HepG2 (cell line): Measurements from ENCODE around the gene RBM47. TPM values are rescaled to one million over a fixed set of nuclear protein-coding genes. Genes with fewer than 3 reads are reported as not detected.

Experiments used
- CEBPG ChIP-seq: IDR thresholded peaks from 2 replicates; pipeline ENCODE4 v1.6.1; 2016
- CENPT ChIP-seq: sonication (generic); formaldehyde crosslinking; IDR thresholded peaks from 2 replicates; pipeline ENCODE4 v1.8.0; 2022; ENCODE audit warnings: low read depth, mild to moderate bottlenecking, moderate library complexity, missing genetic modification reagents
- FOXP4 ChIP-seq: sonication (generic); formaldehyde crosslinking; IDR thresholded peaks from 2 replicates; pipeline ENCODE4 v1.4.0; 2020; ENCODE audit warnings: missing genetic modification reagents
- HOMEZ ChIP-seq: IDR thresholded peaks from 2 replicates; pipeline ENCODE4 v1.6.1; 2016; ENCODE audit warnings: low read depth
- JARID2 ChIP-seq: sonication (generic); formaldehyde crosslinking; IDR thresholded peaks from 2 replicates; pipeline ENCODE4 v1.8.1; 2023; ENCODE audit warnings: missing genetic modification reagents, inconsistent platforms; ENCODE audit not compliant: insufficient replicate concordance
- KLF11 ChIP-seq: IDR thresholded peaks from 2 replicates; pipeline ENCODE4 v1.6.1; 2016; ENCODE audit warnings: missing compliant biosample characterization
- MAFF ChIP-seq: IDR thresholded peaks from 2 replicates; pipeline ENCODE4 v1.6.1; 2011; ENCODE audit warnings: low read depth, low read length, improper control_type of control experiment
- MTA3 ChIP-seq: sonication (generic); formaldehyde crosslinking; IDR thresholded peaks from 2 replicates; pipeline ENCODE4 v1.4.0; 2020; ENCODE audit warnings: missing genetic modification reagents
- RAD21 ChIP-seq: fragments of 450-650 bp; formaldehyde crosslinking; IDR thresholded peaks from 2 replicates; pipeline ENCODE4 v1.5.0; 2020; ENCODE audit warnings: mild to moderate bottlenecking
- ZBED4 ChIP-seq: sonication (generic); formaldehyde crosslinking; IDR thresholded peaks from 2 replicates; pipeline ENCODE4 v1.4.0; 2020; ENCODE audit warnings: missing genetic modification reagents, borderline replicate concordance
- ZBTB26 ChIP-seq: IDR thresholded peaks from 2 replicates; pipeline ENCODE4 v1.6.1; 2016; ENCODE audit warnings: missing compliant biosample characterization, missing genetic modification reagents, borderline replicate concordance
- ZHX1 ChIP-seq: sonication (generic); formaldehyde crosslinking; IDR thresholded peaks from 2 replicates; pipeline ENCODE4 v1.8.1; 2022; ENCODE audit warnings: low read depth, mild to moderate bottlenecking, missing genetic modification reagents
- ZNF234 ChIP-seq: sonication (generic); formaldehyde crosslinking; conservative IDR thresholded peaks from 2 replicates; pipeline ENCODE4 v1.5.1; 2020; ENCODE audit warnings: mild to moderate bottlenecking, missing genetic modification reagents
- ZNF770 ChIP-seq: sonication (generic); formaldehyde crosslinking; IDR thresholded peaks from 2 replicates; pipeline ENCODE4 v1.5.0; 2020; ENCODE audit warnings: mild to moderate bottlenecking, missing genetic modification reagents
- polyA plus RNA-seq, 8 experiments: library from polyadenylated mRNA; depleted of rRNA in 3 of 8; stranded (reverse) in 7 of 8; unstranded in 1 of 8; fragments of >200 nt; fragmentation: Illumina TruSeq in 4 of 8; extraction: Trizol in 4 of 8; gene quantifications; 2 replicates each; pipeline versions ENCODE4 v1.2.1 to v1.2.3, GENCODE V29; 2011 to 2016; ENCODE audit warnings: low read depth in 4 of 8, missing spikeins in 1 of 8, mixed read lengths in 1 of 8; ENCODE audit not compliant: insufficient read depth in 1 of 8
- total RNA-seq, 5 experiments: library from RNA; depleted of rRNA; stranded (reverse); fragments of >200 nt; fragmentation: Illumina TruSeq; extraction: Trizol; gene quantifications; 2 replicates each; pipeline ENCODE4 v1.2.3, GENCODE V29; 2016; ENCODE audit warnings: low read depth in 1 of 5

RBM47 gene
- total and polyA plus RNA-seq, 2 of the 13 experiments (the other 11 are each of a cell fraction or from before 2014, with no cell fraction given) = 1.2 to 2.5 TPM

GRCh38 chr4:40576651-40577480 lies 52.8 kb downstream of the RBM47 start (continued):
- TF ChIP-seq HOMEZ (CRISPR knock-in tag) (peak; percentile 72; the same call in 1 of the 2 replicates), ZBTB26 (CRISPR knock-in tag) (no peak), ZNF234 (CRISPR knock-in tag) (no peak), KLF11 (CRISPR knock-in tag) (no peak; the same call in none of the 2 replicates), CENPT (CRISPR knock-in tag) (no peak), RAD21 (CRISPR knock-in tag) (no peak), ZBED4 (CRISPR knock-in tag) (no peak), CEBPG (CRISPR knock-in tag) (peak; percentile 53; the same call in 1 of the 2 replicates), ZNF770 (no peak), FOXP4 (CRISPR knock-in tag) (peak; percentile 75), MTA3 (CRISPR knock-in tag) (no peak), JARID2 (no peak), ZHX1 (CRISPR knock-in tag) (no peak), MAFF (peak; percentile 38)
